K562 (cell line): ENCODE measurements around the gene SH3BP2. TPM values are rescaled to one million over a fixed set of nuclear protein-coding genes. Genes with fewer than 3 reads are reported as not detected.

Experiments used
- ATAC-seq: fragments of 200-7000 bp; cut with Tn5 transposase; 3 replicates; pipeline ENCODE4 v1.9.1; 2020; ENCODE audit warnings: moderate library complexity
- BruUV-seq: library from RNA; stranded (reverse); fragments of 400-500 nt; replicated peaks from 2 replicates; lab custom pipeline; 2021; lab: Mats Ljungman, UMichigan
- CTCF ChIA-PET: fragments of 300-600 bp; formaldehyde crosslinking; extraction: SDS; loops from one replicate; lab custom pipeline; 2021; ENCODE audit warnings: low intra/inter-chr PET ratio; lab: Yijun Ruan, JAX
- POLR2A ChIA-PET: fragments of 300-600, 350-650 bp; sonication (Branson Sonifier 250); formaldehyde crosslinking; extraction: SDS; loops from one replicate; lab custom pipeline; 2021; ENCODE audit warnings: antibody characterized with exemption, inconsistent platforms; lab: Yijun Ruan, JAX
- DNase-seq, 4 experiments: peaks; one replicate each; pipeline versions ENCODE4 v3.0.0 to v3.0.0-alpha.2; 2011 to 2018; ENCODE audit warnings: low spot score in 3 of 4, mixed read lengths in 3 of 4; ENCODE audit errors: extremely low read depth in 1 of 4
- FAIRE-seq: peaks from 2 replicates; lab custom pipeline; 2011; peaks lifted over from hg19 to GRCh38; lab: Jason Lieb, UNC
- H2AFZ ChIP-seq: 2 replicates; pipeline ENCODE4 v1.6.0; 2011; ENCODE audit warnings: low read depth, low read length, control low read depth, inconsistent platforms
- H3K27ac ChIP-seq: fragments of 200-600 bp; 3 replicates; pipeline ENCODE4 v1.8.0; 2011; ENCODE audit warnings: low read depth, mild to moderate bottlenecking, control low read depth, inconsistent platforms, low read length, moderate library complexity, mixed read lengths; ENCODE audit errors: extremely low read depth
- H3K27me3 ChIP-seq, 2 experiments: fragments of 300-600 bp in 1 of 2; 2 replicates in 1 of 2; 3 replicates in 1 of 2; pipeline versions ENCODE4 v1.6.0 to v1.8.0; 2011; ENCODE audit warnings: inconsistent platforms in 2 of 2, low read length in 2 of 2, mild to moderate bottlenecking in 1 of 2, mixed read lengths in 1 of 2, moderate library complexity in 1 of 2; ENCODE audit not compliant: control insufficient read depth in 2 of 2, insufficient read depth in 2 of 2
- H3K36me3 ChIP-seq: fragments of 300-600 bp; 3 replicates; pipeline ENCODE4 v1.8.0; 2011; ENCODE audit warnings: mild to moderate bottlenecking, low read length, inconsistent platforms; ENCODE audit not compliant: control insufficient read depth, insufficient read depth
- H3K4me1 ChIP-seq, 2 experiments: fragments of 200-600 bp in 1 of 2; replicated peaks in 1 of 2; 2 replicates in 1 of 2; 3 replicates in 1 of 2; pipeline versions ENCODE4 v1.5.1 to v1.8.0; 2011; ENCODE audit warnings: inconsistent platforms in 2 of 2, low read length in 2 of 2, mild to moderate bottlenecking in 1 of 2, mixed read lengths in 1 of 2, moderate library complexity in 1 of 2; ENCODE audit not compliant: control insufficient read depth in 2 of 2, insufficient read depth in 2 of 2
- H3K4me2 ChIP-seq: 2 replicates; pipeline ENCODE4 v1.6.1; 2011; ENCODE audit warnings: low read length, control low read depth, inconsistent platforms, mixed read lengths; ENCODE audit not compliant: insufficient read depth
- H3K4me3 ChIP-seq: fragments of 200-600 bp; sonication (generic), shearing (Covaris generic); 2 replicates; pipeline ENCODE4 v1.5.1; 2016; ENCODE audit warnings: control low read depth, inconsistent platforms
- H3K79me2 ChIP-seq: fragments of 200-600 bp; 3 replicates; pipeline ENCODE4 v1.8.0; 2011; ENCODE audit warnings: low read length, inconsistent platforms; ENCODE audit not compliant: control insufficient read depth, insufficient read depth
- H3K9ac ChIP-seq, 2 experiments: 2 replicates each; pipeline versions ENCODE4 v1.6.0 to v1.6.1; 2011; ENCODE audit warnings: low read depth in 2 of 2, low read length in 2 of 2, control low read depth in 1 of 2, inconsistent platforms in 1 of 2, mild to moderate bottlenecking in 1 of 2, mixed read lengths in 1 of 2; ENCODE audit not compliant: insufficient read depth in 1 of 2
- H3K9me1 ChIP-seq: one replicate; pipeline ENCODE4 v1.6.0; 2011; ENCODE audit warnings: inconsistent platforms, mild to moderate bottlenecking, low read length, moderate library complexity; ENCODE audit not compliant: control insufficient read depth, insufficient read depth
- H3K9me3 ChIP-seq: replicated peaks from 2 replicates; pipeline ENCODE4 v1.5.1; 2011; ENCODE audit warnings: low read depth, low read length, inconsistent platforms; ENCODE audit not compliant: control insufficient read depth, insufficient read depth
- H4K20me1 ChIP-seq: replicated peaks from 2 replicates; pipeline ENCODE4 v1.6.1; 2011; ENCODE audit warnings: low read length, inconsistent platforms, mixed read lengths; ENCODE audit not compliant: control insufficient read depth, insufficient read depth
- C11orf30 ChIP-seq: fragments of 450-650 bp; IDR thresholded peaks from 2 replicates; pipeline ENCODE4 v1.6.1; 2016; ENCODE audit warnings: low read depth, mild to moderate bottlenecking
- FOXK2 ChIP-seq, 2 experiments: fragments of 450-650 bp; IDR thresholded peaks in 1 of 2; conservative IDR thresholded peaks in 1 of 2; 2 replicates each; pipeline ENCODE4 v1.6.1; 2016; ENCODE audit warnings: low read depth in 2 of 2, mild to moderate bottlenecking in 1 of 2
- MAFG ChIP-seq: fragments of 450-650 bp; conservative IDR thresholded peaks from 2 replicates; pipeline ENCODE4 v1.6.1; 2016; ENCODE audit warnings: missing genetic modification characterization, missing compliant biosample characterization
- RBFOX2 ChIP-seq: fragments of 200-400 bp; formaldehyde crosslinking; IDR thresholded peaks from 2 replicates; pipeline ENCODE4 v1.6.1; 2017; ENCODE audit warnings: low read depth, mild to moderate bottlenecking, low read length, moderate library complexity
- STAG1 ChIP-seq: sonication (generic); formaldehyde crosslinking; IDR thresholded peaks from 2 replicates; pipeline ENCODE4 v1.5.0; 2020; ENCODE audit warnings: missing genetic modification reagents, borderline replicate concordance
- TAF7 ChIP-seq: fragments of 450-650 bp; IDR thresholded peaks from 2 replicates; pipeline ENCODE4 v1.6.1; 2016; ENCODE audit warnings: missing genetic modification characterization, missing compliant biosample characterization
- WGBS: fragments of 100-300 bp; shearing (Covaris generic); methylation state at CpG from one replicate; pipeline ENCODE4 v1.1.6; 2016; ENCODE audit warnings: low coverage, mixed read lengths; ENCODE audit not compliant: insufficient coverage; ENCODE audit errors: missing lambda C conversion rate; 5-methylcytosine and 5-hydroxymethylcytosine counted together
- in situ Hi-C: fragments of 300-500 bp; cut with MboI; formaldehyde crosslinking; loops from 4 replicates; pipeline ENCODE4 v1.15.0; 2018; ENCODE audit warnings: inconsistent platforms, mixed read lengths
- intact Hi-C: fragments of 100-400 bp; cut with micrococcal nuclease; formaldehyde crosslinking; loops from 2 replicates; pipeline ENCODE4 v1.14.2; 2022
- polyA plus RNA-seq, 8 experiments: library from polyadenylated mRNA; depleted of rRNA in 4 of 8; stranded (reverse) in 5 of 8; unstranded in 3 of 8; fragments of >200 nt; fragmentation: Nextera tagmentation in 2 of 8; fragmentation: Illumina TruSeq in 1 of 8; extraction: Ambion mirVana in 2 of 8; extraction: Trizol in 1 of 8; gene quantifications; 2 replicates each; pipeline versions ENCODE4 v1.2.1 to v1.2.3, GENCODE V29; 2011 to 2014; ENCODE audit warnings: inconsistent platforms in 1 of 8, missing spikeins in 1 of 8
- total RNA-seq, 7 experiments: library from RNA; depleted of rRNA in 6 of 7; stranded (reverse); fragments of >200 nt in 6 of 7; fragmentation: Illumina TruSeq in 2 of 7; extraction: Trizol in 2 of 7; gene quantifications; 2 replicates each; pipeline versions ENCODE4 v1.2.1 to v1.2.3, GENCODE V29; 2011 to 2021; ENCODE audit warnings: low replicate concordance in 1 of 7
- TF ChIP-seq, protein P1 (sequence below): sonication (generic); formaldehyde crosslinking; IDR thresholded peaks from 2 replicates; pipeline ENCODE4 v1.8.1; 2023; ENCODE audit warnings: mild to moderate bottlenecking, missing genetic modification reagents
- TF ChIP-seq, protein P2 (sequence below): fragments of 250-450 bp; sonication (Bioruptor Pico); IDR thresholded peaks from 2 replicates; pipeline ENCODE4 v1.4.0; 2020
- TF ChIP-seq, protein P3 (sequence below): fragments of 450-650 bp; IDR thresholded peaks from 2 replicates; pipeline ENCODE4 v1.7.1; 2018; ENCODE audit warnings: mild to moderate bottlenecking, low read depth; ENCODE audit not compliant: partially characterized antibody

The SH3BP2 gene
- total and polyA plus RNA-seq, 9 of the 15 experiments (the other 6 are each of a cell fraction or from before 2014, with no cell fraction given), result 0.34 to 16.0 (median 5.1) TPM

DNA sequence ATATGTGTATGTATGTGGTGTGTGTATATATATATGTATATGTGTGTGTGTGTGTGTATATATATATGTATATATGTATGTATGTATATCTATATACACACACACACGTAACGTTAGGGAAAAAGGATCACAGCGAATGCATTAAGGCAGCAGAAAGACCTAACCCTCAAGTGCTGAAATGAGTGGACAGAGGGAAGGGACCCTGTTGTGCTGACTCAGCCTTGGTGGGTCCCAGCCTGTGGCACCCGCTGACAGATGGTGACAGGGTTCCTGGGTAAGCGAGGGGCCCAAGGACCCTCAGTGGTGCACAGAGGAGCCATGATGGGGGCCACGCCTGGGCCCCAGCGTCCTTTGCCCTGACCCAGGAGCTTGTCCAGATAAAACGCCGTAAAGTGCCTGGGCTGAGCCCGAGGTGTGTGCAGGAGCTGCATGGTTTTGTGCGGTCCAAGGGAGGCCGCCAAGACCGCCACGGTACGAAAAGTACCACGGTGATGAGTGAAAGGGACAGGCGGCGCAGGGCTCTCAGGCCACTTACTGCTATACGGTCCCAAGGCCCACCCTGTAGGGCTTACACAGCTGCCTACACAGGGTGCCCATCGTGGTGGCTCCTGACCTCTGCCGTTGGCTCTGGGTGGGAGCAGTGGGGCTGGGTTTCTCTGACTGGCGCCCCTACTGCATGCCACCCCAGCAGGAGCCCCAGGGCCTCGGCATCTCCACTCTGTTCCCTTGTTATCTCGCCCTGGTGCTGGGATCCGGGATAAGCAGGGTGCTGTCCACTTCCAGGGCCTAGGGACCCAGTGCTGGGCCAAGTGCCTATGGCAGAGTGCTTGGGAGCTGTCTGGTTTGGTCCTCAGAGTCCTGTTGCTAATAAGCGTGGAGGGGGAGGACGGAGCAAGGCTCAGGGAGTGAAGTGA lies 10.0 kb downstream of the SH3BP2 start:
- 88% methylated on average over 27 of the region's 27 CpGs for WGBS
- Histone ChIP-seq H3K4me1 (peaks cover 16 to 85% of the 10 kb centered on the region in 2 experiments; a peak in 4 of 5 replicates), H2AFZ (no peak overlapping the region), H3K27ac (no peak overlapping the region), H3K27me3 (no peaks in the 10 kb centered on the region), H3K36me3 (no peaks in the 10 kb centered on the region), H3K9ac (0 out of 4 replicates have a peak overlapping the region, but pooled peaks of 1 of the 2 experiments have one; percentile 19), H4K20me1 (peaks cover 4% of the 10 kb centered on the region; the same call in 1 of the 2 replicates), H3K9me3 (no peaks in the 10 kb centered on the region), H3K4me3 (no peak overlapping the region), H3K4me2 (no peak overlapping the region), H3K9me1 (peaks cover 2% of the 10 kb centered on the region), H3K79me2 (no peaks in the 10 kb centered on the region; the same call in 2 of the 3 replicates)
- DNase-seq, result no peak
- no peak for FAIRE-seq
- ATAC-seq, result no peak
- in situ Hi-C loops (no loop called here), intact Hi-C loops (no loop called here)
- CTCF ChIA-PET, result no interaction called here
- POLR2A ChIA-PET, result interaction anchor here (0.5 to 1.2 kb wide), 5 partner anchors 8 to 794 kb away, joined by 3 to 8 read pairs (median 5); no protein-coding TSS in a partner anchor
- BruUV-seq, result no TSS peak
- no peak for TF ChIP-seq TAF7 (tag)
- TF ChIP-seq, protein P1, sequence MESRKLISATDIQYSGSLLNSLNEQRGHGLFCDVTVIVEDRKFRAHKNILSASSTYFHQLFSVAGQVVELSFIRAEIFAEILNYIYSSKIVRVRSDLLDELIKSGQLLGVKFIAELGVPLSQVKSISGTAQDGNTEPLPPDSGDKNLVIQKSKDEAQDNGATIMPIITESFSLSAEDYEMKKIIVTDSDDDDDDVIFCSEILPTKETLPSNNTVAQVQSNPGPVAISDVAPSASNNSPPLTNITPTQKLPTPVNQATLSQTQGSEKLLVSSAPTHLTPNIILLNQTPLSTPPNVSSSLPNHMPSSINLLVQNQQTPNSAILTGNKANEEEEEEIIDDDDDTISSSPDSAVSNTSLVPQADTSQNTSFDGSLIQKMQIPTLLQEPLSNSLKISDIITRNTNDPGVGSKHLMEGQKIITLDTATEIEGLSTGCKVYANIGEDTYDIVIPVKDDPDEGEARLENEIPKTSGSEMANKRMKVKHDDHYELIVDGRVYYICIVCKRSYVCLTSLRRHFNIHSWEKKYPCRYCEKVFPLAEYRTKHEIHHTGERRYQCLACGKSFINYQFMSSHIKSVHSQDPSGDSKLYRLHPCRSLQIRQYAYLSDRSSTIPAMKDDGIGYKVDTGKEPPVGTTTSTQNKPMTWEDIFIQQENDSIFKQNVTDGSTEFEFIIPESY (CRISPR knock-in tag), result peak; percentile 67
- TF ChIP-seq C11orf30, result peak; percentile 56
- TF ChIP-seq FOXK2 (conservative IDR thresholded peaks at IDR 0.05 in 1 of 2, IDR thresholded peaks at IDR 0.05 in 1 of 2; ENCODE audit: low read depth in 2 of 2), result no peak
- TF ChIP-seq MAFG (tag), result 0 out of 2 replicates have a peak, but pooled peaks have one; percentile 17
- TF ChIP-seq, protein P2, sequence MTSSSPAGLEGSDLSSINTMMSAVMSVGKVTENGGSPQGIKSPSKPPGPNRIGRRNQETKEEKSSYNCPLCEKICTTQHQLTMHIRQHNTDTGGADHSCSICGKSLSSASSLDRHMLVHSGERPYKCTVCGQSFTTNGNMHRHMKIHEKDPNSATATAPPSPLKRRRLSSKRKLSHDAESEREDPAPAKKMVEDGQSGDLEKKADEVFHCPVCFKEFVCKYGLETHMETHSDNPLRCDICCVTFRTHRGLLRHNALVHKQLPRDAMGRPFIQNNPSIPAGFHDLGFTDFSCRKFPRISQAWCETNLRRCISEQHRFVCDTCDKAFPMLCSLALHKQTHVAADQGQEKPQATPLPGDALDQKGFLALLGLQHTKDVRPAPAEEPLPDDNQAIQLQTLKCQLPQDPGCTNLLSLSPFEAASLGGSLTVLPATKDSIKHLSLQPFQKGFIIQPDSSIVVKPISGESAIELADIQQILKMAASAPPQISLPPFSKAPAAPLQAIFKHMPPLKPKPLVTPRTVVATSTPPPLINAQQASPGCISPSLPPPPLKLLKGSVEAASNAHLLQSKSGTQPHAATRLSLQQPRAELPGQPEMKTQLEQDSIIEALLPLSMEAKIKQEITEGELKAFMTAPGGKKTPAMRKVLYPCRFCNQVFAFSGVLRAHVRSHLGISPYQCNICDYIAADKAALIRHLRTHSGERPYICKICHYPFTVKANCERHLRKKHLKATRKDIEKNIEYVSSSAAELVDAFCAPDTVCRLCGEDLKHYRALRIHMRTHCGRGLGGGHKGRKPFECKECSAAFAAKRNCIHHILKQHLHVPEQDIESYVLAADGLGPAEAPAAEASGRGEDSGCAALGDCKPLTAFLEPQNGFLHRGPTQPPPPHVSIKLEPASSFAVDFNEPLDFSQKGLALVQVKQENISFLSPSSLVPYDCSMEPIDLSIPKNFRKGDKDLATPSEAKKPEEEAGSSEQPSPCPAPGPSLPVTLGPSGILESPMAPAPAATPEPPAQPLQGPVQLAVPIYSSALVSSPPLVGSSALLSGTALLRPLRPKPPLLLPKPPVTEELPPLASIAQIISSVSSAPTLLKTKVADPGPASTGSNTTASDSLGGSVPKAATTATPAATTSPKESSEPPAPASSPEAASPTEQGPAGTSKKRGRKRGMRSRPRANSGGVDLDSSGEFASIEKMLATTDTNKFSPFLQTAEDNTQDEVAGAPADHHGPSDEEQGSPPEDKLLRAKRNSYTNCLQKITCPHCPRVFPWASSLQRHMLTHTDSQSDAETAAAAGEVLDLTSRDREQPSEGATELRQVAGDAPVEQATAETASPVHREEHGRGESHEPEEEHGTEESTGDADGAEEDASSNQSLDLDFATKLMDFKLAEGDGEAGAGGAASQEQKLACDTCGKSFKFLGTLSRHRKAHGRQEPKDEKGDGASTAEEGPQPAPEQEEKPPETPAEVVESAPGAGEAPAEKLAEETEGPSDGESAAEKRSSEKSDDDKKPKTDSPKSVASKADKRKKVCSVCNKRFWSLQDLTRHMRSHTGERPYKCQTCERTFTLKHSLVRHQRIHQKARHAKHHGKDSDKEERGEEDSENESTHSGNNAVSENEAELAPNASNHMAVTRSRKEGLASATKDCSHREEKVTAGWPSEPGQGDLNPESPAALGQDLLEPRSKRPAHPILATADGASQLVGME, result no peak
- TF ChIP-seq, protein P3, sequence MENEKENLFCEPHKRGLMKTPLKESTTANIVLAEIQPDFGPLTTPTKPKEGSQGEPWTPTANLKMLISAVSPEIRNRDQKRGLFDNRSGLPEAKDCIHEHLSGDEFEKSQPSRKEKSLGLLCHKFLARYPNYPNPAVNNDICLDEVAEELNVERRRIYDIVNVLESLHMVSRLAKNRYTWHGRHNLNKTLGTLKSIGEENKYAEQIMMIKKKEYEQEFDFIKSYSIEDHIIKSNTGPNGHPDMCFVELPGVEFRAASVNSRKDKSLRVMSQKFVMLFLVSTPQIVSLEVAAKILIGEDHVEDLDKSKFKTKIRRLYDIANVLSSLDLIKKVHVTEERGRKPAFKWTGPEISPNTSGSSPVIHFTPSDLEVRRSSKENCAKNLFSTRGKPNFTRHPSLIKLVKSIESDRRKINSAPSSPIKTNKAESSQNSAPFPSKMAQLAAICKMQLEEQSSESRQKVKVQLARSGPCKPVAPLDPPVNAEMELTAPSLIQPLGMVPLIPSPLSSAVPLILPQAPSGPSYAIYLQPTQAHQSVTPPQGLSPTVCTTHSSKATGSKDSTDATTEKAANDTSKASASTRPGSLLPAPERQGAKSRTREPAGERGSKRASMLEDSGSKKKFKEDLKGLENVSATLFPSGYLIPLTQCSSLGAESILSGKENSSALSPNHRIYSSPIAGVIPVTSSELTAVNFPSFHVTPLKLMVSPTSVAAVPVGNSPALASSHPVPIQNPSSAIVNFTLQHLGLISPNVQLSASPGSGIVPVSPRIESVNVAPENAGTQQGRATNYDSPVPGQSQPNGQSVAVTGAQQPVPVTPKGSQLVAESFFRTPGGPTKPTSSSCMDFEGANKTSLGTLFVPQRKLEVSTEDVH, result no peak
- 0 out of 2 replicates have a peak, but pooled peaks have one; percentile 33 for TF ChIP-seq RBFOX2
- 0 out of 2 replicates have a peak, but pooled peaks have one; percentile 8 for TF ChIP-seq STAG1
